ENCODE measurements around the gene DLD.
"Not testable (repeated sequence)": the region's sequence is repeated elsewhere in the genome, so short reads cannot be mapped to it uniquely, and the experiment has no call there.

The DLD gene

GRCh38 chr7:107874605-107875446 is 16.2 kb upstream of the DLD start:
- DNase-seq = no peak

GRCh38 chr7:107876916-107877315 is 14.1 kb upstream of the DLD start:
- DNase-seq = no peak

GRCh38 chr7:107877731-107878382 is 13.1 kb upstream of the DLD start:
- no peak for DNase-seq

- no peak for DNase-seq
These were observed 12.3 kb upstream of the DLD start for GRCh38 chr7:107878636-107879035.

- no peak for DNase-seq
These were observed 11.5 kb upstream of the DLD start for GRCh38 chr7:107879400-107880035.

GRCh38 chr7:107882766-107883165 is 8.2 kb upstream of the DLD start:
- no peak for DNase-seq

- no peak for DNase-seq
These were observed 6.7 kb upstream of the DLD start for GRCh38 chr7:107884066-107884818.

GRCh38 chr7:107887827-107888226 is 3.2 kb upstream of the DLD start:
- not testable (repeated sequence) for DNase-seq

- DNase-seq = no peak
These were observed 991 bp upstream of the DLD start for GRCh38 chr7:107889992-107890391.

- DNase-seq = no peak
These were observed 456 bp upstream of the DLD start for GRCh38 chr7:107890493-107890961.

GRCh38 chr7:107891636-107892366 is 818 bp downstream of the DLD start:
- no peak for DNase-seq

- DNase-seq = not testable (repeated sequence)
These were observed 1.4 kb downstream of the DLD start for GRCh38 chr7:107892367-107892741.

- DNase-seq = no peak
These were observed 8.1 kb downstream of the DLD start for GRCh38 chr7:107898997-107899594.

GRCh38 chr7:107900496-107901015 is 9.6 kb downstream of the DLD start:
- no peak for DNase-seq

- no peak for DNase-seq
These were observed 11.4 kb downstream of the DLD start for GRCh38 chr7:107902381-107902780.

GRCh38 chr7:107907790-107908189 is 16.8 kb downstream of the DLD start:
- no peak for DNase-seq

- no peak for DNase-seq
These were observed 18.5 kb downstream of the DLD start for GRCh38 chr7:107909445-107909844.

- DNase-seq = no peak
These were observed 21.0 kb downstream of the DLD start for GRCh38 chr7:107911981-107912380.

- no peak for DNase-seq
These were observed 22.9 kb downstream of the DLD start for GRCh38 chr7:107913851-107914250.

GRCh38 chr7:107914831-107915230 is 23.8 kb downstream of the DLD start:
- DNase-seq = no peak

GRCh38 chr7:107915541-107915940 is 24.6 kb downstream of the DLD start:
- no peak for DNase-seq

Measured in activated CD4-positive, alpha-beta T cell treated with anti-CD3 and anti-CD28 coated beads for 1 hour (primary cell).